ENCODE measurements around the gene PTGR2.

PTGR2 gene

GRCh38 chr14:73851567-73852382 lies at the start of gene PTGR2:
TSS of gene PTGR2 (plus strand) at chr14:73851831. CDS start at chr14:73858863, 7,032 bp downstream.
- peak within 1 kb of the TSS; percentile 96 for H3K27ac ChIP-seq (ENCODE audit: low read depth, low read length)
- H3K27me3 ChIP-seq (ENCODE audit: control insufficient read depth, insufficient read depth, low read length) = no peaks in the 10 kb centered on the region
- no peaks in the 10 kb centered on the region for H3K9me3 ChIP-seq (ENCODE audit: control insufficient read depth, insufficient read depth, low read depth, low read length)
- peaks cover 6% of the 10 kb centered on the region for H3K4me1 ChIP-seq (ENCODE audit: control insufficient read depth, insufficient read depth, low read length)
- H3K9ac ChIP-seq (ENCODE audit: low read length) = peak within 1 kb of the TSS; percentile 99
- peak within 1 kb of the TSS; percentile 99 for H3K4me3 ChIP-seq (ENCODE audit: low read depth, low read length)
- peaks cover 5% of the 10 kb centered on the region; the same call in 1 of the 2 replicates for H3K36me3 ChIP-seq (ENCODE audit: control insufficient read depth, insufficient read depth, low read length)

GRCh38 chr14:73802431-73803188 lies 49.0 kb upstream of the PTGR2 start:
- Histone ChIP-seq H3K9me3 (ENCODE audit: control insufficient read depth, insufficient read depth, low read depth, low read length) (no peaks in the 10 kb centered on the region), H3K36me3 (ENCODE audit: control insufficient read depth, insufficient read depth, low read length) (no peaks in the 10 kb centered on the region), H3K27ac (ENCODE audit: low read depth, low read length) (no peak overlapping the region), H3K4me3 (ENCODE audit: low read depth, low read length) (no peak overlapping the region), H3K9ac (ENCODE audit: low read length) (no peak overlapping the region), H3K4me1 (ENCODE audit: control insufficient read depth, insufficient read depth, low read length) (no peaks in the 10 kb centered on the region), H3K27me3 (ENCODE audit: control insufficient read depth, insufficient read depth, low read length) (no peaks in the 10 kb centered on the region)

- Histone ChIP-seq H3K27ac (ENCODE audit: low read depth, low read length) (no peak overlapping the region), H3K9ac (ENCODE audit: low read length) (no peak overlapping the region), H3K36me3 (ENCODE audit: control insufficient read depth, insufficient read depth, low read length) (no peaks in the 10 kb centered on the region), H3K4me1 (ENCODE audit: control insufficient read depth, insufficient read depth, low read length) (no peaks in the 10 kb centered on the region), H3K4me3 (ENCODE audit: low read depth, low read length) (no peak overlapping the region), H3K27me3 (ENCODE audit: control insufficient read depth, insufficient read depth, low read length) (no peaks in the 10 kb centered on the region), H3K9me3 (ENCODE audit: control insufficient read depth, insufficient read depth, low read depth, low read length) (no peaks in the 10 kb centered on the region)
Measured at GRCh38 chr14:73804636-73805035, 47.0 kb upstream of the PTGR2 start.

- no peak overlapping the region for H3K9ac ChIP-seq (ENCODE audit: low read length)
- no peaks in the 10 kb centered on the region for H3K27me3 ChIP-seq (ENCODE audit: control insufficient read depth, insufficient read depth, low read length)
- no peaks in the 10 kb centered on the region for H3K9me3 ChIP-seq (ENCODE audit: control insufficient read depth, insufficient read depth, low read depth, low read length)
- H3K4me1 ChIP-seq (ENCODE audit: control insufficient read depth, insufficient read depth, low read length) = no peaks in the 10 kb centered on the region
- H3K27ac ChIP-seq (ENCODE audit: low read depth, low read length) = no peak overlapping the region
- no peaks in the 10 kb centered on the region for H3K36me3 ChIP-seq (ENCODE audit: control insufficient read depth, insufficient read depth, low read length)
- no peak overlapping the region for H3K4me3 ChIP-seq (ENCODE audit: low read depth, low read length)
Measured at GRCh38 chr14:73807457-73807856, 44.2 kb upstream of the PTGR2 start.

GRCh38 chr14:73809391-73809790 lies 42.2 kb upstream of the PTGR2 start:
- H3K27me3 ChIP-seq (ENCODE audit: control insufficient read depth, insufficient read depth, low read length) = no peaks in the 10 kb centered on the region

GRCh38 chr14:73810478-73811163 lies 41.0 kb upstream of the PTGR2 start:
- Histone ChIP-seq H3K4me3 (ENCODE audit: low read depth, low read length) (no peak overlapping the region), H3K36me3 (ENCODE audit: control insufficient read depth, insufficient read depth, low read length) (no peaks in the 10 kb centered on the region), H3K4me1 (ENCODE audit: control insufficient read depth, insufficient read depth, low read length) (no peaks in the 10 kb centered on the region), H3K27ac (ENCODE audit: low read depth, low read length) (no peak overlapping the region), H3K9ac (ENCODE audit: low read length) (no peak overlapping the region), H3K27me3 (ENCODE audit: control insufficient read depth, insufficient read depth, low read length) (no peaks in the 10 kb centered on the region), H3K9me3 (ENCODE audit: control insufficient read depth, insufficient read depth, low read depth, low read length) (no peaks in the 10 kb centered on the region)

More at GRCh38 chr14:73809391-73809790, 42.2 kb upstream of the PTGR2 start:
- no peak overlapping the region for H3K27ac ChIP-seq (ENCODE audit: low read depth, low read length)
- no peaks in the 10 kb centered on the region for H3K9me3 ChIP-seq (ENCODE audit: control insufficient read depth, insufficient read depth, low read depth, low read length)
- no peaks in the 10 kb centered on the region for H3K4me1 ChIP-seq (ENCODE audit: control insufficient read depth, insufficient read depth, low read length)
- H3K9ac ChIP-seq (ENCODE audit: low read length) = no peak overlapping the region
- H3K4me3 ChIP-seq (ENCODE audit: low read depth, low read length) = no peak overlapping the region
- no peaks in the 10 kb centered on the region for H3K36me3 ChIP-seq (ENCODE audit: control insufficient read depth, insufficient read depth, low read length)

- no peaks in the 10 kb centered on the region for H3K4me1 ChIP-seq (ENCODE audit: control insufficient read depth, insufficient read depth, low read length)
- H3K9ac ChIP-seq (ENCODE audit: low read length) = no peak overlapping the region
- H3K4me3 ChIP-seq (ENCODE audit: low read depth, low read length) = no peak overlapping the region
- no peaks in the 10 kb centered on the region for H3K27me3 ChIP-seq (ENCODE audit: control insufficient read depth, insufficient read depth, low read length)
- H3K36me3 ChIP-seq (ENCODE audit: control insufficient read depth, insufficient read depth, low read length) = no peaks in the 10 kb centered on the region
- no peaks in the 10 kb centered on the region for H3K9me3 ChIP-seq (ENCODE audit: control insufficient read depth, insufficient read depth, low read depth, low read length)
- no peak overlapping the region for H3K27ac ChIP-seq (ENCODE audit: low read depth, low read length)
Measured at GRCh38 chr14:73811164-73811503, 40.5 kb upstream of the PTGR2 start.

- H3K9ac ChIP-seq (ENCODE audit: low read length) = no peak overlapping the region
- no peaks in the 10 kb centered on the region for H3K36me3 ChIP-seq (ENCODE audit: control insufficient read depth, insufficient read depth, low read length)
- H3K4me3 ChIP-seq (ENCODE audit: low read depth, low read length) = no peak overlapping the region
- H3K4me1 ChIP-seq (ENCODE audit: control insufficient read depth, insufficient read depth, low read length) = no peaks in the 10 kb centered on the region
- H3K9me3 ChIP-seq (ENCODE audit: control insufficient read depth, insufficient read depth, low read depth, low read length) = no peaks in the 10 kb centered on the region
- H3K27me3 ChIP-seq (ENCODE audit: control insufficient read depth, insufficient read depth, low read length) = no peaks in the 10 kb centered on the region
- no peak overlapping the region for H3K27ac ChIP-seq (ENCODE audit: low read depth, low read length)
Measured at GRCh38 chr14:73814153-73814552, 37.5 kb upstream of the PTGR2 start.

GRCh38 chr14:73815849-73816248 lies 35.8 kb upstream of the PTGR2 start:
- Histone ChIP-seq H3K4me3 (ENCODE audit: low read depth, low read length) (no peak overlapping the region), H3K9me3 (ENCODE audit: control insufficient read depth, insufficient read depth, low read depth, low read length) (no peaks in the 10 kb centered on the region), H3K4me1 (ENCODE audit: control insufficient read depth, insufficient read depth, low read length) (no peaks in the 10 kb centered on the region), H3K9ac (ENCODE audit: low read length) (no peak overlapping the region), H3K27me3 (ENCODE audit: control insufficient read depth, insufficient read depth, low read length) (no peaks in the 10 kb centered on the region), H3K27ac (ENCODE audit: low read depth, low read length) (no peak overlapping the region), H3K36me3 (ENCODE audit: control insufficient read depth, insufficient read depth, low read length) (no peaks in the 10 kb centered on the region)

GRCh38 chr14:73816393-73816816 lies 35.2 kb upstream of the PTGR2 start:
- no peaks in the 10 kb centered on the region for H3K36me3 ChIP-seq (ENCODE audit: control insufficient read depth, insufficient read depth, low read length)

More at GRCh38 chr14:73816393-73816816, 35.2 kb upstream of the PTGR2 start:
- Histone ChIP-seq H3K4me1 (ENCODE audit: control insufficient read depth, insufficient read depth, low read length) (no peaks in the 10 kb centered on the region), H3K4me3 (ENCODE audit: low read depth, low read length) (no peak overlapping the region), H3K27me3 (ENCODE audit: control insufficient read depth, insufficient read depth, low read length) (no peaks in the 10 kb centered on the region), H3K9me3 (ENCODE audit: control insufficient read depth, insufficient read depth, low read depth, low read length) (no peaks in the 10 kb centered on the region), H3K27ac (ENCODE audit: low read depth, low read length) (no peak overlapping the region), H3K9ac (ENCODE audit: low read length) (no peak overlapping the region)

Data from HUES6 (cell line).